ENCODE measurements around the gene ARHGEF12.

The ARHGEF12 gene

DNA sequence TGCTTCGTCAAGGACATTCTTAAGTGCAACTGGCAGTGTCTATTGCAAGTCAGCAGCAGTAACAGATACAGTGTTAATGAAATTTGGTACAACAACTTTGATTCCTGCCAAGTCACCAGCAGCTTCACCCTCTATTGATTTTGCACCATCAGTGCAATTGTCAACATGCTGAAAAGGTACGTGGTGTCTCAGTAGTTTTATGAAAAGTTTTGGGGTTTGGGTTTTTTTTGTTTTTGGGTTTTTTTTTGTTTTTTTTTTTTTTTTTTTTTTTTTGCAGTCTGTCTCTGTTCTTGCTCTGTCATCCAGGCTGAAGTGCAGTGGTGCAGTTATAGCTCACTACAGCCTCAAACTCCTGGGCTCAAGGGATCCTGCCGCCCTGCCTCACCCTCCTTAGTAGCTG lies 156.3 kb downstream of the ARHGEF12 start:
- ChIA-PET POLR2A (no interaction called here), CTCF (no interaction called here)
- TF ChIP-seq ZNF384 (IDR thresholded peaks at IDR 0.05) (peak; percentile 78), HDGF (IDR thresholded peaks at IDR 0.05; ENCODE audit: borderline replicate concordance) (no peak)
- no peak for DNase-seq (ENCODE audit: extremely low spot score)

DNA sequence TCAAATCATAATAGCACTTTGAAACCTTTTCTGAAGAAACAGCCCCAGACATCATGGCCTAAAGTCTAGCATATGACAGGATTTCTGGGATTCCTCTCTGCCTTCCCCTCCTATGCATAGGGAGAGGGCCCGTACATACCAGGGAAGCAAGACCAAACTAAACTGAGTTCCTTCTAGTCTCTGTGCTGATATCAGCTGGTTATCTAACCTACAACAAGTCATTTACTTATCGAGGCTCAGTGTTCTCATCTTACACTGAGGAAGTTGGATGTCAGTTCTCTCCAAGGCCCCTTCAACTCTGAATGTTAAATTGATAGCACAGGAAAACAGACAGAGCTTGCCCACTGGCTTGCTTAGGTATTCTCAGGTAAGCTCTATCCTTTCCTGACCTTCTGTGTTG lies 158.4 kb downstream of the ARHGEF12 start:
- POLR2A ChIA-PET: no interaction called here
- no peak for DNase-seq (ENCODE audit: extremely low spot score)
- no peak for TF ChIP-seq FOXK2 (IDR thresholded peaks at IDR 0.05)

DNA sequence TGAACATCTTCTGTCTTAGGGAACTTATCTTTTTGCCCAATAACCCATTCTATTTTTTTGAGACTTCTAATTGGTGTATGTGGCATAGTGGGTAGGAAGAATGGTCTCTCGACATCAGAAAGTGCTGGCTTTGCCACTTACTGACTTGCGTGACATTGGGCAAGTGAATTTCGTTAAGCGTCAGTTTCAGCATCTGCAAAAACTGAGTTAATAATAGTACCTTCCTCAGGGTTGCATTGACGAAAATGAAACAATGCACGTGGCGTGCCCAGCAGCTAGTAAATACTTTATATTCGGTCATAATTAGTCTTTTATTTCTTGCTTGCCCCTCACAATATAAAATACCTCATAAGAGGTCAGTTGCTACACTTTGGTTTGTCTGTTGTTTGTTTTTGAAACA lies 162.9 kb downstream of the ARHGEF12 start:
- CTCF ChIA-PET: no interaction called here
- TF ChIP-seq BHLHE40 (IDR thresholded peaks at IDR 0.05; ENCODE audit: borderline replicate concordance): no peak
- no peak for TF ChIP-seq ARNT (IDR thresholded peaks at IDR 0.05)
- TF ChIP-seq SP1 (IDR thresholded peaks at IDR 0.05): no peak
- TF ChIP-seq, protein P1, sequence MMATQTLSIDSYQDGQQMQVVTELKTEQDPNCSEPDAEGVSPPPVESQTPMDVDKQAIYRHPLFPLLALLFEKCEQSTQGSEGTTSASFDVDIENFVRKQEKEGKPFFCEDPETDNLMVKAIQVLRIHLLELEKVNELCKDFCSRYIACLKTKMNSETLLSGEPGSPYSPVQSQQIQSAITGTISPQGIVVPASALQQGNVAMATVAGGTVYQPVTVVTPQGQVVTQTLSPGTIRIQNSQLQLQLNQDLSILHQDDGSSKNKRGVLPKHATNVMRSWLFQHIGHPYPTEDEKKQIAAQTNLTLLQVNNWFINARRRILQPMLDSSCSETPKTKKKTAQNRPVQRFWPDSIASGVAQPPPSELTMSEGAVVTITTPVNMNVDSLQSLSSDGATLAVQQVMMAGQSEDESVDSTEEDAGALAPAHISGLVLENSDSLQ (IDR thresholded peaks at IDR 0.05): no peak
- no peak for TF ChIP-seq FOXA1 (IDR thresholded peaks at IDR 0.05)
- no peak for TF ChIP-seq HDGF (IDR thresholded peaks at IDR 0.05; ENCODE audit: borderline replicate concordance)
- no peak for TF ChIP-seq ZNF384 (IDR thresholded peaks at IDR 0.05)
- no peak for TF ChIP-seq CTBP1 (IDR thresholded peaks at IDR 0.05; ENCODE audit: borderline replicate concordance)
- no peak for TF ChIP-seq SUZ12 (IDR thresholded peaks at IDR 0.05)
- TF ChIP-seq LEF1 (IDR thresholded peaks at IDR 0.05; ENCODE audit: borderline replicate concordance): no peak
- no peak for TF ChIP-seq NFRKB (IDR thresholded peaks at IDR 0.05)
- no peak for TF ChIP-seq FOXM1 (IDR thresholded peaks at IDR 0.05; ENCODE audit: borderline replicate concordance)
- TF ChIP-seq L3MBTL2 (conservative IDR thresholded peaks at IDR 0.05): no peak
- DNase-seq (ENCODE audit: extremely low spot score): no peak
- POLR2A ChIA-PET: no interaction called here

More for the DNA sequence above, 158.4 kb downstream of the ARHGEF12 start:
- CTCF ChIA-PET: no interaction called here

DNA sequence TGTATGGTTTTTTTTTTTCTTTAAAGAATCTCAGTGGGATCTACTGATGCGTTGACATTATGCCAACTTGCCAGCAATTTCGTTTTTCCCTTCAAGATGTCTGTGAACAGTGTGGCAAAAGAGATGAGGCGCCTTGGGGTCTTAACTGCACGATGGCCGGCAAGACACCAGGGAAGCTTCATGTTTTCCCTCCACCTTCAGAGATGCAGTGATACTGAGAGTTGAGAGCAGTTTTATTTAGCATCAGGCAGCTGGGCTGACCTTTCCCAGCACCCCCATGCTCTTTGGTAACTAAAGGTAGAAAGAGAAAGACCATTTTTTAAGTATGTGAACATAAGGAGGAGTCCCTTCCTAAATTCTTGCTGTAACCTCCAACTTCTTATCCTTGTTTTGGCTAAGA lies 163.6 kb downstream of the ARHGEF12 start:
- DNase-seq (ENCODE audit: extremely low spot score): no peak
- CTCF ChIA-PET: no interaction called here
- TF ChIP-seq NFRKB (IDR thresholded peaks at IDR 0.05): no peak
- no peak for TF ChIP-seq SP1 (IDR thresholded peaks at IDR 0.05)
- TF ChIP-seq ZNF384 (IDR thresholded peaks at IDR 0.05): no peak
- TF ChIP-seq FOXM1 (IDR thresholded peaks at IDR 0.05; ENCODE audit: borderline replicate concordance): no peak
- TF ChIP-seq, protein P1 (IDR thresholded peaks at IDR 0.05): no peak
- no peak for TF ChIP-seq L3MBTL2 (conservative IDR thresholded peaks at IDR 0.05)
- TF ChIP-seq SUZ12 (IDR thresholded peaks at IDR 0.05): no peak
- TF ChIP-seq LEF1 (IDR thresholded peaks at IDR 0.05; ENCODE audit: borderline replicate concordance): no peak
- no peak for TF ChIP-seq FOXK2 (IDR thresholded peaks at IDR 0.05)
- no peak for TF ChIP-seq CTBP1 (IDR thresholded peaks at IDR 0.05; ENCODE audit: borderline replicate concordance)
- POLR2A ChIA-PET: no interaction called here

DNA sequence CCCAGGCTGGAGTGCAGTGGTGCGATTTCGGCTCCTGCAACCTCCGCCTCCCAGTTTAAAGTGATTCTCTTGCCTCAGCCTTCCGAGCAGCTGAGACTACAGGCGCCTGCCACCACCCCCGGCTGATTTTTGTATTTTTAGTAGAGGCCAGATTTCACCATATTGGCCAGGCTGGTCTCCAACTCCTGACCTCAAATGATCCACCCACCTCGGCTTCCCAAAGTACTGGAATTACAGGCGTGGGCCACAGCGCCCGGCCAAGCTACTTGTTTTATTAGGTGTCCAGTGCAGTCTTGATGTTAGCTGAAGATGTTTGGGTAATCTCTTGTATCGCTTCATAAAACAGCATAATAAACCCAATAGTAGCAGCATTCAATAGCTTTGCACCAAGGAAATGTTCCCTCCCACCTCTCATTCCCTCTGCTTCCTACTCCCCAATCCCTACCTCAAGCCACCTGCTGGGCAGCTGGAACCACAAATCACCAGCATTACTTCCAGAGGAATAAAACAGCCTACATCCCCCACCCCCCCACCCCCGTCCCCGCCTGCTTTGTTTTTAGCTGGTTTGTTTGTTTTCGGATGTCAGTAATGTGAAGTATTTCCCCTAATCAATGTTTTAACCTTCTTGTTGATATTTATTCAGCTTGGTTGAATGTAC lies 164.3 kb downstream of the ARHGEF12 start:
- ChIA-PET CTCF (no interaction called here), POLR2A (interaction anchor here (2.3 kb wide), 1 partner anchor 165 kb away, joined by 8 read pairs; no protein-coding TSS in a partner anchor)
- TF ChIP-seq FOXK2 (IDR thresholded peaks at IDR 0.05) (no peak), TARDBP (IDR thresholded peaks at IDR 0.05) (no peak), BHLHE40 (IDR thresholded peaks at IDR 0.05; ENCODE audit: borderline replicate concordance) (no peak), SUZ12 (IDR thresholded peaks at IDR 0.05) (no peak)
- TF ChIP-seq, protein P1 (IDR thresholded peaks at IDR 0.05): no peak
- DNase-seq (ENCODE audit: extremely low spot score): no peak

DNA sequence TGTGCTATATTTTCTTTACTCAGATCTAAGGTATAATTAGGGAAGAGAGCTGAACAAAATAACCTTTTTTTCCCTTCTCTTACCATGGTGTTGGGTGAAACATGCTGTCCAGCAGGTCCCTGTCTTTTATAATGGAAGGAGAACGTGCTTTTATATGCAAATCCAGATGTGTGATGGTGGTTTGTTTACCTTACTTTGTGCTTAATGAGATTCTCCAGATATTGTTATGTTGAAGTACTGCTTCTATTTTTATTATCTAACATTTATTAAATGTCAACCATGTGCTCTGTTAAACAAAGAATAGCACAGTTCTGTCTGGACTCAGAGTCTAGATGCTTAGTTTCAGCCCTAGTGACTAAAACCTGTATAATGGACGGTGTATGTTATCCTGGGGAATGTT lies 165.2 kb downstream of the ARHGEF12 start:
- DNase-seq (ENCODE audit: extremely low spot score): no peak
- TF ChIP-seq ARNT (IDR thresholded peaks at IDR 0.05) (no peak), FOXK2 (IDR thresholded peaks at IDR 0.05) (no peak), FOXA1 (IDR thresholded peaks at IDR 0.05) (no peak), FOXM1 (IDR thresholded peaks at IDR 0.05; ENCODE audit: borderline replicate concordance) (no peak)
- TF ChIP-seq, protein P1 (IDR thresholded peaks at IDR 0.05): no peak
- CTCF ChIA-PET: interaction anchor here (1.4 to 1.8 kb wide), 2 partner anchors 9 to 183 kb away, joined by 5 to 6 read pairs; no protein-coding TSS in a partner anchor
- POLR2A ChIA-PET: interaction anchor here (2.3 kb wide), 1 partner anchor 166 kb away, joined by 8 read pairs; no protein-coding TSS in a partner anchor
